Hematopoietic multipotent progenitor cell treated with erythropoietin and hydrocortisone succinate and interleukin-3 and kit ligand, for 8 days (in vitro differentiated cells): ENCODE results near the gene TADA1.

Experiments
- DNase-seq: peaks from one replicate; pipeline ENCODE4 v3.0.0-alpha.2; 2015

TADA1 gene

GRCh38 chr1:166875734-166876539, at the start of gene TADA1:
TADA1 (minus strand) TSS chr1:166876264; CDS start chr1:166876233, 31 bp downstream.
- DNase-seq, result peak; percentile 99

GRCh38 chr1:166924823-166925541, 48.9 kb upstream of the TADA1 start:
- no peak for DNase-seq

- no peak for DNase-seq
Measured at GRCh38 chr1:166920561-166921475, 44.8 kb upstream of the TADA1 start.

GRCh38 chr1:166918956-166919316, 42.9 kb upstream of the TADA1 start:
- no peak for DNase-seq

- no peak for DNase-seq
Measured at GRCh38 chr1:166918088-166918955, 42.3 kb upstream of the TADA1 start.

- no peak for DNase-seq
Measured at GRCh38 chr1:166915941-166916340, 39.9 kb upstream of the TADA1 start.

- DNase-seq, result no peak
Measured at GRCh38 chr1:166915042-166915441, 39.0 kb upstream of the TADA1 start.

GRCh38 chr1:166914111-166914510, 38.0 kb upstream of the TADA1 start:
- no peak for DNase-seq

GRCh38 chr1:166911624-166912023, 35.6 kb upstream of the TADA1 start:
- DNase-seq, result no peak

GRCh38 chr1:166910396-166910994, 34.4 kb upstream of the TADA1 start:
- peak; percentile 92 for DNase-seq

GRCh38 chr1:166908942-166909341, 32.9 kb upstream of the TADA1 start:
- no peak for DNase-seq

- no peak for DNase-seq
Measured at GRCh38 chr1:166907763-166908162, 31.7 kb upstream of the TADA1 start.

GRCh38 chr1:166907051-166907450, 31.0 kb upstream of the TADA1 start:
- DNase-seq, result no peak

GRCh38 chr1:166906647-166907046, 30.6 kb upstream of the TADA1 start:
- no peak for DNase-seq

- DNase-seq, result no peak
Measured at GRCh38 chr1:166905900-166906299, 29.8 kb upstream of the TADA1 start.

GRCh38 chr1:166905136-166905535, 29.1 kb upstream of the TADA1 start:
- no peak for DNase-seq

- peak; percentile 45 for DNase-seq
Measured at GRCh38 chr1:166903232-166903631, 27.2 kb upstream of the TADA1 start.

GRCh38 chr1:166902279-166902678, 26.2 kb upstream of the TADA1 start:
- no peak for DNase-seq

GRCh38 chr1:166900987-166901386, 24.9 kb upstream of the TADA1 start:
- no peak for DNase-seq

GRCh38 chr1:166899769-166900168, 23.7 kb upstream of the TADA1 start:
- no peak for DNase-seq

GRCh38 chr1:166895766-166896165, 19.7 kb upstream of the TADA1 start:
- no peak for DNase-seq

- no peak for DNase-seq
Measured at GRCh38 chr1:166889776-166890175, 13.7 kb upstream of the TADA1 start.
